HEK293T (cell line): ENCODE measurements around the gene PASD1.

Experiments
- BHLHE40 ChIP-seq: fragments of 450-650 bp; IDR thresholded peaks from 2 replicates; pipeline ENCODE4 v1.6.1; 2016; ENCODE audit warnings: mild to moderate bottlenecking, moderate library complexity, borderline replicate concordance
- LEF1 ChIP-seq: fragments of 450-650 bp; IDR thresholded peaks from 2 replicates; pipeline ENCODE4 v1.6.1; 2017; ENCODE audit warnings: mild to moderate bottlenecking, borderline replicate concordance
- SP1 ChIP-seq: fragments of 450-650 bp; IDR thresholded peaks from 2 replicates; pipeline ENCODE4 v1.6.1; 2017

DNA sequence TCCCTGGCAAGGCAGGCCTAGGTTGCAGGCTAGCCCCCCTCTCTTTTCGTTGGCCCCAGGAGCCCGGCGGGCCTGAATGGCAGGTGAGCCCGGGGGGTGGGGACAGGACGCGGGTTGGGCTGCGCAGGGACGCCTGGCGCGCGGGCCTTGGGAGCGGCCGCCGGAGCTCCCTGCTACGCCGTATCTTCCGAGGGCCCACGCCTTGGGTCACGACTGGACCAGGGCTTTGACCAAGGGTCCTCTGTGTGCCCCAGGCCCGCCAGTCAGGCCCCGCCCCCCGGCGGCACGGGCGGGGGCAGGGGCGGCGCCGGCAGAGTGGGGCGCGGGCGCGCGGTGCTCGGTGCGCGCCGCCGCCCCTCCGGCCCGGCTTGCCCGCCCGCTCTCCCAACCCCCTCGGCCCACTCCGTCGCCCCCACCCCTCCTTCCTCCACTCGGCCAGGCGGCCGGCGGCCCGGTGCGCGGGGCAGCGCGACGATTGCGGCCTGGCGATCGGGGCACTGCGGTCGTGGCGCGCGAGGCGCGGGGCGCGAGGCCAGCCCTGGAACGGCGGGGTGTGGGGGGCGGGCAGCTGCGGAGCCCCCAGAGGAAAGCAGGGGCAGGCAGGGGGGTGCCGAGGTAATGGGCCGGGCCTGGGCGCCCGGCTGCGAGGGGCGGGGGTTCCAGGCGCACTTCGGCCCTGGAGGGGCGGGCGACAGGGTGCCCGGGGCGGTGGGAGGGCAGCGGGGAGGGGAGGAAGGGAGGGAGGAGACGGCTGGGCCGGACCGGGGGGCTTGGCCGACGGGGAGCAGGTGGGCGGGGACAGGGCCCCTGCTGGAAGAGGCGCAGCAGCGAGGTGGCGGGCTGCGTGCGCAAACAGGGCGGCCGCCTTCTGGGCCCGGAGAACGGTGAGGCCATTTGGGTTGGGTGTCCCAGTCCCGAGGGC is 131.4 kb downstream of the PASD1 start, which contains the start of gene PRRG3:
- no peak for TF ChIP-seq LEF1
- TF ChIP-seq BHLHE40, result no peak
- no peak for TF ChIP-seq SP1
